GM13977 (cell line): ENCODE results near the gene DHRS13.

Experiments
- DNase-seq: peaks from one replicate; pipeline ENCODE4 v3.0.0; 2012; ENCODE audit warnings: low spot score
- in situ Hi-C: fragments of 300-500 bp; cut with MboI; formaldehyde crosslinking; loops from one replicate; pipeline ENCODE4 v1.12.0; 2022; ENCODE audit warnings: low sequenced_read_pairs, low pct_unique_long_range_greater_than_20kb, mixed read lengths, inconsistent platforms; ENCODE audit not compliant: unreplicated experiment
- TF ChIP-seq, protein P1 (sequence below): IDR thresholded peaks from 2 replicates; pipeline ENCODE4 v1.5.1; 2012; ENCODE audit warnings: mild to moderate bottlenecking, control low read depth; ENCODE audit not compliant: insufficient read depth; ENCODE audit errors: extremely low read depth, missing control alignments

Gene DHRS13

GRCh38 chr17:28867276-28867675 lies 35.6 kb downstream of the DHRS13 start:
- TF ChIP-seq, protein P1, sequence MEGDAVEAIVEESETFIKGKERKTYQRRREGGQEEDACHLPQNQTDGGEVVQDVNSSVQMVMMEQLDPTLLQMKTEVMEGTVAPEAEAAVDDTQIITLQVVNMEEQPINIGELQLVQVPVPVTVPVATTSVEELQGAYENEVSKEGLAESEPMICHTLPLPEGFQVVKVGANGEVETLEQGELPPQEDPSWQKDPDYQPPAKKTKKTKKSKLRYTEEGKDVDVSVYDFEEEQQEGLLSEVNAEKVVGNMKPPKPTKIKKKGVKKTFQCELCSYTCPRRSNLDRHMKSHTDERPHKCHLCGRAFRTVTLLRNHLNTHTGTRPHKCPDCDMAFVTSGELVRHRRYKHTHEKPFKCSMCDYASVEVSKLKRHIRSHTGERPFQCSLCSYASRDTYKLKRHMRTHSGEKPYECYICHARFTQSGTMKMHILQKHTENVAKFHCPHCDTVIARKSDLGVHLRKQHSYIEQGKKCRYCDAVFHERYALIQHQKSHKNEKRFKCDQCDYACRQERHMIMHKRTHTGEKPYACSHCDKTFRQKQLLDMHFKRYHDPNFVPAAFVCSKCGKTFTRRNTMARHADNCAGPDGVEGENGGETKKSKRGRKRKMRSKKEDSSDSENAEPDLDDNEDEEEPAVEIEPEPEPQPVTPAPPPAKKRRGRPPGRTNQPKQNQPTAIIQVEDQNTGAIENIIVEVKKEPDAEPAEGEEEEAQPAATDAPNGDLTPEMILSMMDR, result no peak
- in situ Hi-C loops, result no loop called here
- no peak for DNase-seq

DNA sequence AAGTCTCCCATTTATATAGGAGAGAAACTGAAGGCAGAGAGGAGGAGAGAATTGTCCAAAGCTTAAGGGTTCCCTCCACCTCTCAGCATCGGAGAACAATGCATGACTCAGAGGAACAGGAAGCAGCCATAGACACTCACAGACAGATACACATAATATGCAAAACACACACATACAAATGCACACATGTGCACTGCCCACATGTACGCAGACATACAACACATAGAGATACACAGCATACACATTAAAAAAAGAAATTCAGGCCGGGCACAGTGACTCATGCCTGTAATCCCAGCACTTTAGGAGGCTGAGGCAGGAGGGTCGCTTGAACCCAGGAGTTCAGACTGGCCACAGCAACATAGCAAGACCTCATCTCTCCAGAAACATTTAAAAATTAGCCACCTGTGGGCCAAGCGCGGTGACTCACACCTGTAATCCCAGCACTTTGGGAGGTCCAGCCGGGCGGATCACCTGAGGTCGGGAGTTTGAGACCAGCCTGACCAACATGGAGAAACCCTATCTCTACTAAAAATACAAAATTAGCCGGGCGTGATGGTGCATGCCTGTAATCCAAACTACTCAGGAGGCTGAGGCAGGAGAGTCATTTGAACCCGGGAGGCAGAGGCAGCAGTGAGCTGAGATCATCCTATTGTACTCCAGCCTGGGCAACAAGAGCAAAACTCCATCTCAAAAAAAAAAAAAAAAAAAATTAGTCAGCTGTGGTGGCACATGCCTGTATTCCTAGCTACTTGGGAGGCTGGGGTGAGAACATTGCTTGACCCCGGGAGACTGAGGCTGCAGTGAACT lies 36.7 kb downstream of the DHRS13 start:
- in situ Hi-C loops, result no loop called here
- peak; percentile 40 for DNase-seq
- TF ChIP-seq, protein P1, result no peak

DNA sequence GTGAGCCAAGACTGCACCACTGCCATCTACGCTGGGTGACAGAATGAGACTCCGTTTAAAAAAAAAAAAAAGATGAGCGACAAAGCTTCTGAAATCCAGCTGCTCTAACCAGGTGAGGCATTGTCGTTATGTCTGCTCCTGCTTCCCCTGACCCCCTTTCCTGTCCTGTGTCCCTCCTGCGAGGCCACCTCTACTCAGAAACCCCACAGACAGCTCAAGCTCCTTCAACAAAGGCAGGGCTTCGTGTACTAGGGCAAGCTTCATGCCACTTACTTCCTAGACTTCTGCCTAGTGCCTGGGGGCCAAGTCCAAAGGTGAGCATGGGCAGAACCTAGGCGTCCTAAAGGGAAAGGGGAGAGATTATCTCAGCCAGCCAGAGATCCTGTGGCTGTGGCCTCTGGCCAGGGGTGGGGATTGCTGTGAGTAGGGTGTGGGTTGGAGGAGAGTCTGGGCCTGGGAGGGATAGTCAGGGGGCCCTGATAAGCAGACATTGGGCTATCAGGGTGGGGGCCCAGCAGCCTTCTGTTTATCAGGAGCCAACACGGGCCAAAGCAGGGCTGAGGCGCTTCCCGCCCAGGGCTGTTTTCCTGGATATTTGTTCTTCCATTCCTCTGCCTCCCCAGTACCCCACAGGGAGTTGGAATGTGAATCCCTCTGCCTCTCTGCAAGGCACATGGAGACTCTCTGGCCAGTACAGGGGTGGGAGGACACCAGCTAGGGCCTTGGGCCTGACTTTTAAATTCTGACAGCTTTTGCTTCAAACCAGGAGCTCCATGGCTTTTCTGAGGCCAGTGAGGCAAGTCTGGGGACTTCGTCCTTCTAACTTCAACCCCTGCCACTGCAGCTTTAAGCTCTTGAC lies 37.7 kb downstream of the DHRS13 start:
- TF ChIP-seq, protein P1, result no peak
- DNase-seq, result no peak
- in situ Hi-C loops, result no loop called here

- in situ Hi-C loops, result no loop called here
- TF ChIP-seq, protein P1, result no peak
- no peak for DNase-seq
These were observed 38.9 kb downstream of the DHRS13 start for GRCh38 chr17:28863953-28864352.

- TF ChIP-seq, protein P1, result no peak
- in situ Hi-C loops, result no loop called here
- no peak for DNase-seq
These were observed 40.3 kb downstream of the DHRS13 start for GRCh38 chr17:28862561-28862960.

- DNase-seq, result no peak
- TF ChIP-seq, protein P1, result no peak
- in situ Hi-C loops, result no loop called here
These were observed 41.3 kb downstream of the DHRS13 start for GRCh38 chr17:28861393-28862203.
